Osteocyte (in vitro differentiated cells): ENCODE data around the gene HIGD1A. TPM values are rescaled to one million over a fixed set of nuclear protein-coding genes. Genes with fewer than 3 reads are reported as not detected.

Source experiments
- DNase-seq: peaks from one replicate; pipeline ENCODE4 v3.0.0; 2021; ENCODE audit warnings: mixed read lengths; ENCODE audit not compliant: unreplicated experiment; ENCODE audit errors: extremely low spot score
- H3K27ac Mint-ChIP-seq: one replicate; pipeline ENCODE4 v1.8.0; 2021; ENCODE audit warnings: mild to moderate bottlenecking, mixed read lengths; ENCODE audit not compliant: unreplicated experiment
- H3K27me3 Mint-ChIP-seq: one replicate; pipeline ENCODE4 v1.8.0; 2021; ENCODE audit warnings: mixed read lengths; ENCODE audit not compliant: unreplicated experiment
- H3K36me3 Mint-ChIP-seq: one replicate; pipeline ENCODE4 v1.8.0; 2021; ENCODE audit warnings: mixed read lengths; ENCODE audit not compliant: unreplicated experiment
- H3K4me1 Mint-ChIP-seq: one replicate; pipeline ENCODE4 v1.8.0; 2021; ENCODE audit warnings: mixed read lengths; ENCODE audit not compliant: unreplicated experiment
- H3K4me3 Mint-ChIP-seq: one replicate; pipeline ENCODE4 v1.8.0; 2021; ENCODE audit warnings: mild to moderate bottlenecking, moderate library complexity, mixed read lengths; ENCODE audit not compliant: unreplicated experiment
- H3K9me3 Mint-ChIP-seq: one replicate; pipeline ENCODE4 v1.8.0; 2021; ENCODE audit warnings: mixed read lengths; ENCODE audit not compliant: unreplicated experiment
- CTCF ChIP-seq: fragments of 200-600 bp; sonication (generic); IDR thresholded peaks from 2 replicates; pipeline ENCODE4 v1.5.0; 2021; ENCODE audit warnings: antibody characterized with exemption, mild to moderate bottlenecking, moderate library complexity
- total RNA-seq: library from RNA; stranded (reverse); gene quantifications from 2 replicates; pipeline ENCODE4 v1.2.1, GENCODE V29; 2021

The HIGD1A gene
- total RNA-seq, 1 donor from 2014 or later: 63.8 TPM

DNA sequence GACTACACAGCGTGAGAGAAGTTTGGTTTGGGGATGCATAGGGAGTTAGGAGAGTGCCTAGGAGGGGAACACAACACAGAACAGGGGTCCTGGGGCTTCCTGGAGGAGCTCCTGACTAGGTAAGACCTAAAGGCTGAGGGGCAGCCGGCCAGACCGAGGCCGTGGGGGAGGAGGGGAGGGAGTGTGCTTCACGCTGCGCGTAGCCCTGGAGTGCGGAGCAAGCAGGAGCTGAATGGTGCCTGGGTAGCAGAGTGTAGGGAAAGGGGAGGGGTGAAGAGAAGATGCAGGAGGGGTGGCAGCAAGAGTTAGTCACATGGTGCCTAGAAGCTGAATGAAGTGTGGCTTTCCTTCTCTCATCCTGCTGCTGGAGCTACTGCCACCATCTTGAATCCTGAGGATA, 69.3 kb downstream of the HIGD1A start:
- Mint-ChIP-seq H3K4me3 (no peak overlapping the region), H3K9me3 (no peaks in the 10 kb centered on the region), H3K27me3 (peaks cover 2% of the 10 kb centered on the region), H3K36me3 (no peaks in the 10 kb centered on the region), H3K27ac (no peak overlapping the region), H3K4me1 (no peaks in the 10 kb centered on the region)
- peak; percentile 74 for DNase-seq
- TF ChIP-seq CTCF: no peak

DNA sequence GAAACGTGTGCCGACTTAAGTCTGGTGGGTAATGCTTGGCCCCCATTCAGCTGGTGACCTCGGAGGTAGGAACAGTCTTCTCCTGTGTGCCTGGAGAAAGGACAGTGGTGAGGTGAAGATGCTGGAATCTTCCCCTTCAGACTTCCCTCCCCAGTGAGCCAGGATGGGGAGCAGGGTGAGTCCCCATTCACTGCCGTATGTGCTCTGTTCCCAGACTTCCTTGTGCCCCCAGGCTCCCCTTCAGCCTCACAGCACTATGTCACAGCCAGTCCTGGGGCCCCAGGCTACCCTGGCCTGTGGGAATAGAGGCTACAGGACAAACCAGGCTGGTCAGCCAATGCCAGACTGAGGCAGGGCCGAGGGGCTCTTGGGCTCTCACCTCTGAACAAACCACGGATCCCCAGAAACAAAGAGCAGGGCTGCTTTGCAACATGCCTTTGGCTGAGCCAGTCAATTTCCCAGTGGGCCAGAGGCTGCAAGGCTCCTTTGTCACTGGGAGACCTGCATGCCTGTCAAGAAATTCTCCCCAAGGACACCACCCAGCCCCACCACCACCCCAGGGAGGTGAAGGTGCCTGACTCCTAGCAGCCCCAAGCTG, 69.9 kb downstream of the HIGD1A start:
- H3K36me3 Mint-ChIP-seq: no peaks in the 10 kb centered on the region
- peaks cover 9% of the 10 kb centered on the region for H3K27me3 Mint-ChIP-seq
- TF ChIP-seq CTCF: no peak
- no peak for DNase-seq
- H3K27ac Mint-ChIP-seq: no peak overlapping the region
- no peaks in the 10 kb centered on the region for H3K4me1 Mint-ChIP-seq
- no peaks in the 10 kb centered on the region for H3K9me3 Mint-ChIP-seq
- no peak overlapping the region for H3K4me3 Mint-ChIP-seq

- H3K27ac Mint-ChIP-seq: no peak overlapping the region
Observed at GRCh38 chr3:42733501-42734262, 70.6 kb downstream of the HIGD1A start.

More at GRCh38 chr3:42733501-42734262, 70.6 kb downstream of the HIGD1A start:
- no peaks in the 10 kb centered on the region for H3K36me3 Mint-ChIP-seq
- H3K9me3 Mint-ChIP-seq: no peaks in the 10 kb centered on the region
- H3K4me1 Mint-ChIP-seq: no peaks in the 10 kb centered on the region
- TF ChIP-seq CTCF: no peak
- no peak overlapping the region for H3K4me3 Mint-ChIP-seq
- H3K27me3 Mint-ChIP-seq: peaks cover 14% of the 10 kb centered on the region
- peak; percentile 65 for DNase-seq

Other genes starting within 250 kb of the HIGD1A start
- gene SEC22C, start 222.5 kb downstream of the HIGD1A start, total RNA-seq: 56.2 and 58.4 TPM in 2 replicates
- 16.5 and 17.2 TPM in 2 replicates for gene SS18L2, start 213.6 kb downstream of the HIGD1A start, total RNA-seq
- 65.4 and 73.7 TPM in 2 replicates for gene NKTR, start 203.8 kb downstream of the HIGD1A start, total RNA-seq
- 26.7 and 29.2 TPM in 2 replicates for gene ZBTB47, start 150.8 kb downstream of the HIGD1A start, total RNA-seq
- gene KLHL40, start 119.0 kb downstream of the HIGD1A start, total RNA-seq: not detected in 2 replicates
- gene HHATL, start 101.7 kb downstream of the HIGD1A start, total RNA-seq: not detected in 2 replicates
- gene CCDC13, start 31.2 kb downstream of the HIGD1A start, total RNA-seq: 0.30 TPM in 1 of 2 replicates, not detected in the other
- 0.19 and 0.24 TPM in 2 replicates for gene ACKR2, start 5.0 kb upstream of the HIGD1A start, total RNA-seq
- not detected in 2 replicates for gene CYP8B1, start 71.4 kb upstream of the HIGD1A start, total RNA-seq
- gene ZNF662, start 101.7 kb upstream of the HIGD1A start, total RNA-seq: not detected in 2 replicates
- not detected in 2 replicates for gene GASK1A, start 174.8 kb upstream of the HIGD1A start, total RNA-seq